Endothelial cell of umbilical vein (primary cell): Measurements from ENCODE around the gene RAB11FIP3.

Experiments used
- CTCF ChIP-seq, 2 donors: IDR thresholded peaks; 1 replicate in 1 of 2; 2 replicates in 1 of 2; pipeline ENCODE4 v1.5.1; 2011; ENCODE audit warnings: low read length in 2 of 2, mild to moderate bottlenecking in 2 of 2, moderate library complexity in 2 of 2, control low read depth in 1 of 2, inconsistent platforms in 1 of 2, low read depth in 1 of 2; ENCODE audit not compliant: insufficient read depth in 1 of 2; ENCODE audit errors: extremely low read depth in 1 of 2
- EZH2 ChIP-seq: IDR thresholded peaks from 2 replicates; pipeline ENCODE4 v1.6.1; 2012; ENCODE audit warnings: borderline replicate concordance, low read depth, mild to moderate bottlenecking, moderate library complexity, low read length, inconsistent platforms; ENCODE audit not compliant: severe bottlenecking
- JUN ChIP-seq: IDR thresholded peaks from 2 replicates; pipeline ENCODE4 v1.6.1; 2011; ENCODE audit warnings: borderline replicate concordance, low read depth; ENCODE audit not compliant: insufficient read length, insufficient read depth
- MAX ChIP-seq: IDR thresholded peaks from 2 replicates; pipeline ENCODE4 v1.6.1; 2011; ENCODE audit not compliant: insufficient read depth, insufficient read length
- POLR2A ChIP-seq: IDR thresholded peaks from 2 replicates; pipeline ENCODE4 v1.6.1; 2012; ENCODE audit warnings: low read depth, mild to moderate bottlenecking, control low read depth, low read length

- no peak for TF ChIP-seq CTCF (IDR thresholded peaks at IDR 0.05; ENCODE audit: extremely low read depth in 1 of 2, insufficient read depth in 1 of 2, low read depth in 1 of 2, low read length in 2 of 2)
- TF ChIP-seq MAX = no peak
- TF ChIP-seq POLR2A = no peak
- TF ChIP-seq EZH2 = no peak
- no peak for TF ChIP-seq JUN
Observed at GRCh38 chr16:463071-463470, 37.6 kb downstream of the RAB11FIP3 start.
